ENCODE data around the gene ZBTB45.
A peak's percentile ranks its signal among the peaks of the same experiment; 100 is the strongest.
"Not testable (repeated sequence)": the region's sequence is repeated elsewhere in the genome, so short reads cannot be mapped to it uniquely, and the experiment has no call there.

ZBTB45 gene

DNA sequence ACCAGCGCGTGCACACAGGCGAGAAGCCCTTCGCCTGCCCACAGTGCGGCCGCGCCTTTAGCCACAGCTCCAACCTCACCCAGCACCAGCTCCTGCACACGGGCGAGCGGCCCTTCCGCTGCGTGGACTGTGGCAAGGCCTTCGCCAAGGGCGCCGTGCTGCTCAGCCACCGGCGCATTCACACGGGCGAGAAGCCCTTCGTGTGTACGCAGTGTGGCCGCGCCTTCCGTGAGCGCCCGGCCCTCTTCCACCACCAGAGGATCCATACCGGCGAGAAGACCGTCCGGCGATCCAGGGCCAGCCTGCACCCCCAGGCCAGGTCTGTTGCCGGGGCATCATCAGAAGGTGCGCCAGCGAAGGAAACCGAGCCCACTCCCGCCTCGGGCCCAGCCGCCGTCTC lies 47.9 kb downstream of the ZBTB45 start:
- TF ChIP-seq, protein P1, sequence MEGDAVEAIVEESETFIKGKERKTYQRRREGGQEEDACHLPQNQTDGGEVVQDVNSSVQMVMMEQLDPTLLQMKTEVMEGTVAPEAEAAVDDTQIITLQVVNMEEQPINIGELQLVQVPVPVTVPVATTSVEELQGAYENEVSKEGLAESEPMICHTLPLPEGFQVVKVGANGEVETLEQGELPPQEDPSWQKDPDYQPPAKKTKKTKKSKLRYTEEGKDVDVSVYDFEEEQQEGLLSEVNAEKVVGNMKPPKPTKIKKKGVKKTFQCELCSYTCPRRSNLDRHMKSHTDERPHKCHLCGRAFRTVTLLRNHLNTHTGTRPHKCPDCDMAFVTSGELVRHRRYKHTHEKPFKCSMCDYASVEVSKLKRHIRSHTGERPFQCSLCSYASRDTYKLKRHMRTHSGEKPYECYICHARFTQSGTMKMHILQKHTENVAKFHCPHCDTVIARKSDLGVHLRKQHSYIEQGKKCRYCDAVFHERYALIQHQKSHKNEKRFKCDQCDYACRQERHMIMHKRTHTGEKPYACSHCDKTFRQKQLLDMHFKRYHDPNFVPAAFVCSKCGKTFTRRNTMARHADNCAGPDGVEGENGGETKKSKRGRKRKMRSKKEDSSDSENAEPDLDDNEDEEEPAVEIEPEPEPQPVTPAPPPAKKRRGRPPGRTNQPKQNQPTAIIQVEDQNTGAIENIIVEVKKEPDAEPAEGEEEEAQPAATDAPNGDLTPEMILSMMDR (IDR thresholded peaks at IDR 0.05; ENCODE audit: low read depth, low read length): no peak
- DNase-seq (ENCODE audit: extremely low read depth, low read depth): no peak

DNA sequence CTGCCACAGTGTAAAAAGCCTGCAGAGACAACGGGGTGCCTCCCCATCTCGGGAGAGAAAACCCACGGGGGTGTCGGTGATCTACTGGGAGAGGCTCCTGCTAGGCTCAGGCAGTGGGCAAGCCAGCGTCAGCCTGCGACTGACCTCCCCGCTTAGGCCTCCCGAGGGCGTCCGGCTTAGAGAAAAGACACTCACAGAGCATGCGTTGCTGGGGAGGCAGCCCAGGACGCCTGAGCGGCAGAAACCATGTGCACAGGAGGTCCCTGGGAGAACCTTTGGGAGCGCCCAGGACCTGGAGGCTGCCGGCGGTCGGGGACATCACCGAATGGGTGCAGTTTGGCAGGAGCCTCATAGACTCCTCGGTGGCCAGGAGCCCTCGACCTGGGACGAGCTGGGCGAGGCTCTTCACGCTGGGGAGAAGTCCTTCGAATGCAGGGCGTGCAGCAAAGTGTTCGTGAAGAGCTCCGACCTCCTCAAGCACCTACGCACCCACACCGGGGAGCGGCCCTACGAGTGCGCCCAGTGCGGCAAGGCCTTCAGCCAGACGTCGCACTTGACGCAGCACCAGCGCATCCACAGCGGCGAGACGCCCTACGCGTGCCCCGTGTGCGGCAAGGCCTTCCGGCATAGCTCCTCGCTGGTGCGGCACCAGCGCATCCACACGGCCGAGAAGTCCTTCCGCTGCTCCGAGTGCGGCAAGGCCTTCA lies 48.6 kb downstream of the ZBTB45 start:
- DNase-seq (ENCODE audit: extremely low read depth, low read depth): not testable (repeated sequence)

DNA sequence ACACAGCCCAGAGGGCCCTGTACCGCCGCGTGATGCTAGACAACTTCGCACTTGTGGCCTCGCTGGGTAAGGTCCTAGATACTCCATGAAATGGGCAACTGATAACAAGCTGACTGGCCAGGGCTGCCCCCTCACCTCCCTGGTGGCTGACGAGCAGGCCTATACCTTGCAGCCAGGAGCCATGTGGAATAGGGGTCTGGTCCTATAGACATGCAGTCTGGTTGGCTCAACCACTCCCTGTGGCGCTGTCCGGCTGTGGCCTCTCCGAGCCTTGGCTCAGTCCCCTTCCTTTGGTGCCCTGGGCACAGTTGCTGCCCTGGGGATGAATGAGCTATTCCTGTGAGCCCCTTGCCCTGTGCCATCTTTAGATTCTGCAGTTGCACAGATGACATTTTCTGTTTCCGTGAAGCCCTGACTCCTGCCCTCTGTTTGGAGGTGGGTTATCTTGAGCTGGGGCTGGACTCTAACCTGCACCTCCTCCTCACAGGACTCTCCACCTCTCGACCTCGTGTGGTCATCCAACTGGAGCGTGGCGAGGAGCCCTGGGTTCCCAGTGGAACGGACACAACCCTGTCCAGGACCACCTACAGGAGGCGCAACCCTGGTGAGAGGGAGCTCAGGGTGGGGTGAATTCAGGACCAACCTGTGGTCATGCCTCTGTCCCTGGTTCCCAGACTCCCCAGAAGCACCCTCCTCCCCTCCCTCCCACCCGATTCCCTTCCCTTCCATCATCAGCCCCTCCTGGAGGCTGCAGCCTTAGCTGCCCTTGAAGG lies 50.2 kb downstream of the ZBTB45 start:
- DNase-seq (ENCODE audit: extremely low read depth, low read depth): no peak

DNA sequence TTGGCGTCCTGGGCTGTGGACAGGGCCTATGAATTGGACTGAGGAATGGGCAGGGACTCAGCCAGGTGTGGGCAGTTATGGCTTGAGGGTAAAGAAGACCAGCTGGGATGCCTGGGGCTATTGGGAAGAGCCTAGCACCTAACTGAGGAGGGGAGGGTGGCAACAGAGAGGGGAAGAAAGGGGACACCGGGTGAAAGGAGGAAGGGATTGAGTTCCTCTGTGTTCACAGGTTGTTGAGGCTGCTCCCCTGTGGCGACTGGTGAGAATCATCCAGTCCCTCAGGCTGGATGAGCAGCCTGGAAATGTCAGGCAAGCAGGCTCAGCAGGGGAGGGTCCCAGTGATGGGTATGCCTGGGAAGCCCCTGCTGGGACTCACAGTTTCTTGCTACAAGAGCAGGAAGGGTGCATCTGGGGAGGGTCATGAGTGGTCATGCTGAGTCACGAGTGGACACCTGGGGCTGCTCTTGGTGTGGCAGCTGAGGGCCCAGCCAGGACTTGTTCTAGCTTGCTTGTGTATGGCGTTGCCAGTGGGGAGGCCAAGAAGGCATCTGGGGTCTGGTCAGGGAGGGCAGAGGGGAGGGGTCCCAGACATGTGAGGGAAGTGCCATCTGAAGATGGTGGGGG lies 51.3 kb downstream of the ZBTB45 start:
- TF ChIP-seq, protein P1 (IDR thresholded peaks at IDR 0.05; ENCODE audit: low read depth, low read length): no peak
- no peak for DNase-seq (ENCODE audit: extremely low read depth, low read depth)

More for the DNA sequence above, 50.2 kb downstream of the ZBTB45 start:
- TF ChIP-seq, protein P1 (IDR thresholded peaks at IDR 0.05; ENCODE audit: low read depth, low read length): no peak

DNA sequence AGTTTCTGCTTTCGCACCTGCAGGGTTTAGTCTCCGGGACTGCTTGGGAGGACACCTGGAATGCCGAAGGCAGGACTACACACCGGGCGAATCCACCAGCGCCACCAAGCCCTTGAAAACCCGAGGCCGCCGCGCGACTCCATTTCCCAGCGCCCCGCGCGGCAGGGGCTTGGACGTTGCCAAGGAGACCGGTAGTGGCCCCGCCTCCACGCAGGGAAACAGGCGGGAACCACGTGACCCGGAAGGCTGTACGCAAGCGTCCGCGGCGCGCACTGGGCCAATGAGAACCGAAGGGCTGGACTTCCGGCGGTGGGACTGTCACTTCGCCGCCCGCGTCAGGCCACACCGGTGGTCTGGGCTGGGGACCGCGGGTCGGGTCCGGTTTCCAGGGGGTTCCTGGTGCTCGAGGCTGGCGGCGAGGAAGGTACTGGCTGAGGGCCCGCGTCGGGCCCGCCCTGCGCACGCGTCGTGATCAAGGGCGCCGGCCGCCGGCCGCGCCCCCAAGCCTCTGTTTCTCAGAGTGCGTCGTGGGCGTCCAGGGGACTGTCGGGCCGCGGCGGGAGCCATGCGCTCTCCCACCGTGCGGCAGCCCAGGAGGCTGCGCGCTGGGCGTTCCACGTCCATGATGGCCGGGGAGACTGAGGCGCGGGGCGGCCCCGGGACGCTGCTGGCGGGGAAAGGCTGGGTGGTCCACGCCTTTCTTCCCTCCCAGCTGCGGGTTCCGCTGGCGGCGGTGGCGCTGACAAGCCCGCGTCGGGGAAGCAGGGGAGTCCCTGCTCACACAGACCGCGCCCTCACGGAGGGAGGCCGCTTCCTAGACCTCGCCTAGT lies 52.6 kb downstream of the ZBTB45 start, which contains the start of gene ZNF324:
TSS of gene ZNF324 (plus strand) at position 321 of the 830 bp plus-strand sequence. CDS start 2,106 bp downstream, outside the sequence.
- TF ChIP-seq, protein P1 (IDR thresholded peaks at IDR 0.05; ENCODE audit: low read depth, low read length): no peak

DNA sequence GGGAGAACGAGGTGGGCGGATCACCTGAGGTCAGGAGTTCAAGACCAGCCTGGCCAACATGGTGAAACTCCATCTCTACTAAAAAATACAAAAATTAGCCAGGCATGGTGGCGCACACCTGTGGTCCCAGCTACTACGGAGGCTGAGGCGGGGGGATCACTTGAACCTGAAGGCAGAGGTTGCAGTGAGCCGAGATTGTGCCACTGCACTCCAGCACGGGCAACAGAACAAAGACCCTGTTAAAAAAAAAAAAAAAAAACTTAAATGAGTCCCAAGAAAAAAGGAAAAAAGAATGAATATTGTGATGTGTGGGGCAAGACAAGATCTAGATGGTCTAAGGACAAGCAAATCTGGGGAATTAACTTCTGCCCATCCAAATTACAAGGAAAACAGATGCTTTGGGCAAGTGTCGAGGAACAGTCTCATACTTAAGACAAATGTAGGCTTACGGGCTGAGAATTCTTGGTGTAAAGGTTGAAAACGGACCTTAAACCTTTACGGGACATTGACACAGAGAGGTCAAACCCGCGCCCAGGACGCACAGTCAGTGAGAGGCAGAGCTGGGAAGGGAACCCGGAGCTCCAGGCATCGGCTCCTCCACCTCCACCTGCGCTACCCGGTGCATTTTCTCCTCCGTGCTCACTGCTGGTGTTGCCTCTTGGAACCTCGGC lies 53.4 kb downstream of the ZBTB45 start:
- DNase-seq (ENCODE audit: extremely low read depth, low read depth): no peak
- TF ChIP-seq, protein P1 (IDR thresholded peaks at IDR 0.05; ENCODE audit: low read depth, low read length): no peak

More for the DNA sequence above, 52.6 kb downstream of the ZBTB45 start, which contains the start of gene ZNF324:
- peak; percentile 82 for DNase-seq (ENCODE audit: extremely low read depth, low read depth)

Measured in AG09319 (cell line).